Measurements from ENCODE around the gene MRPS11. TPM values are rescaled to one million over a fixed set of nuclear protein-coding genes. Genes with fewer than 3 reads are reported as not detected.

Gene MRPS11
- polyA plus RNA-seq, 1 donor from 2014 or later, result 57.5 TPM

DNA sequence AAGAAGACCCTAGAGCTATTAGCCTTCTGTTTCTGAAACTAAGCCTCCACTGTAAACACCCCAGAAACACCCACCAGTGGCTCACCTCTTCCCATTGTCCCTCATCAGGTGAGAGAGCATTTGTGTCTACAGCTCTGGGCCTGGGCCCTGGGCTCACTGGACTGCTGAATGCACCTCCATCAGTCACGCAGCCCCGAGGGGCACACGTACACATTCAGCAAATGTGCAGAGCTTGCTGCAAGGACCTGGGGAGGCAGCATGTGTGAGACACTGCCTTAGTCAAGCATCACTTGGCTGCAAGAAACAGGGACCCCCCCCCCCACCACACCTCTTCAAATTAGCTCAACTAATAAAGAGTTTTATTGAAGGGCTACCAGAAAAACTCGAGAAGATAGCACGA is 29.3 kb upstream of the MRPS11 start:
- no peak overlapping the region for H3K4me2 ChIP-seq (ENCODE audit: low read length)

GRCh38 chr15:88440021-88440420 is 27.5 kb upstream of the MRPS11 start:
- no peaks in the 10 kb centered on the region for H3K9me3 ChIP-seq (ENCODE audit: low read length)
- no peak for TF ChIP-seq MXI1 (conservative IDR thresholded peaks at IDR 0.05; ENCODE audit: poor library complexity, severe bottlenecking)
- TF ChIP-seq SMC3 (conservative IDR thresholded peaks at IDR 0.05; ENCODE audit: poor library complexity), result no peak
- no peak for TF ChIP-seq EZH2 (IDR thresholded peaks at IDR 0.05; ENCODE audit: borderline replicate concordance, insufficient read depth, low read length, poor library complexity, severe bottlenecking)
- no peak for TF ChIP-seq TAF1 (IDR thresholded peaks at IDR 0.05; ENCODE audit: low read depth)
- TF ChIP-seq RAD21 (conservative IDR thresholded peaks at IDR 0.05), result no peak
- TF ChIP-seq EP300 (conservative IDR thresholded peaks at IDR 0.05; ENCODE audit: poor library complexity, severe bottlenecking), result no peak
- no peak for TF ChIP-seq POLR2AphosphoS5 (IDR thresholded peaks at IDR 0.05)
- TF ChIP-seq, protein P1, sequence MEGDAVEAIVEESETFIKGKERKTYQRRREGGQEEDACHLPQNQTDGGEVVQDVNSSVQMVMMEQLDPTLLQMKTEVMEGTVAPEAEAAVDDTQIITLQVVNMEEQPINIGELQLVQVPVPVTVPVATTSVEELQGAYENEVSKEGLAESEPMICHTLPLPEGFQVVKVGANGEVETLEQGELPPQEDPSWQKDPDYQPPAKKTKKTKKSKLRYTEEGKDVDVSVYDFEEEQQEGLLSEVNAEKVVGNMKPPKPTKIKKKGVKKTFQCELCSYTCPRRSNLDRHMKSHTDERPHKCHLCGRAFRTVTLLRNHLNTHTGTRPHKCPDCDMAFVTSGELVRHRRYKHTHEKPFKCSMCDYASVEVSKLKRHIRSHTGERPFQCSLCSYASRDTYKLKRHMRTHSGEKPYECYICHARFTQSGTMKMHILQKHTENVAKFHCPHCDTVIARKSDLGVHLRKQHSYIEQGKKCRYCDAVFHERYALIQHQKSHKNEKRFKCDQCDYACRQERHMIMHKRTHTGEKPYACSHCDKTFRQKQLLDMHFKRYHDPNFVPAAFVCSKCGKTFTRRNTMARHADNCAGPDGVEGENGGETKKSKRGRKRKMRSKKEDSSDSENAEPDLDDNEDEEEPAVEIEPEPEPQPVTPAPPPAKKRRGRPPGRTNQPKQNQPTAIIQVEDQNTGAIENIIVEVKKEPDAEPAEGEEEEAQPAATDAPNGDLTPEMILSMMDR (IDR thresholded peaks at IDR 0.05; ENCODE audit: poor library complexity, severe bottlenecking), result no peak

More for the DNA sequence above, 29.3 kb upstream of the MRPS11 start:
- H3K27ac ChIP-seq (ENCODE audit: low read length), result no peak overlapping the region
- H3F3A ChIP-seq (ENCODE audit: insufficient read depth, low read length, poor library complexity, severe bottlenecking), result no peaks in the 10 kb centered on the region
- TF ChIP-seq POLR2AphosphoS5 (IDR thresholded peaks at IDR 0.05), result no peak
- TF ChIP-seq, protein P1 (IDR thresholded peaks at IDR 0.05; ENCODE audit: poor library complexity, severe bottlenecking), result no peak
- no peak for TF ChIP-seq EZH2 (IDR thresholded peaks at IDR 0.05; ENCODE audit: borderline replicate concordance, insufficient read depth, low read length, poor library complexity, severe bottlenecking)
- no peak for TF ChIP-seq TAF1 (IDR thresholded peaks at IDR 0.05; ENCODE audit: low read depth)
- no peak for TF ChIP-seq MXI1 (conservative IDR thresholded peaks at IDR 0.05; ENCODE audit: poor library complexity, severe bottlenecking)
- TF ChIP-seq RAD21 (conservative IDR thresholded peaks at IDR 0.05), result no peak
- TF ChIP-seq SMC3 (conservative IDR thresholded peaks at IDR 0.05; ENCODE audit: poor library complexity), result no peak
- TF ChIP-seq EP300 (conservative IDR thresholded peaks at IDR 0.05; ENCODE audit: poor library complexity, severe bottlenecking), result no peak
- no peak overlapping the region for H3K4me3 ChIP-seq (ENCODE audit: low read length)
- no peak overlapping the region for H3K9ac ChIP-seq (ENCODE audit: low read length)
- no peaks in the 10 kb centered on the region for H3K79me2 ChIP-seq (replicated peaks; ENCODE audit: insufficient read depth, low read length)
- no peaks in the 10 kb centered on the region for H3K9me2 ChIP-seq (ENCODE audit: insufficient read depth, low read length)
- no peak overlapping the region for H2AFZ ChIP-seq (ENCODE audit: low read depth, low read length)
- no peaks in the 10 kb centered on the region for H3K9me3 ChIP-seq (ENCODE audit: low read length)
- H4K20me1 ChIP-seq (ENCODE audit: insufficient read depth), result no peaks in the 10 kb centered on the region
- no peaks in the 10 kb centered on the region for H3K36me3 ChIP-seq (ENCODE audit: insufficient read depth, low read length)
- no peaks in the 10 kb centered on the region for H3K27me3 ChIP-seq (ENCODE audit: insufficient read depth, low read depth, low read length)

More at GRCh38 chr15:88440021-88440420, 27.5 kb upstream of the MRPS11 start:
- H3K27me3 ChIP-seq (ENCODE audit: insufficient read depth, low read depth, low read length), result no peaks in the 10 kb centered on the region
- no peaks in the 10 kb centered on the region for H3F3A ChIP-seq (ENCODE audit: insufficient read depth, low read length, poor library complexity, severe bottlenecking)
- H3K9ac ChIP-seq (ENCODE audit: low read length), result no peak overlapping the region
- no peak overlapping the region for H3K27ac ChIP-seq (ENCODE audit: low read length)
- no peak overlapping the region for H3K4me2 ChIP-seq (ENCODE audit: low read length)
- H3K79me2 ChIP-seq (replicated peaks; ENCODE audit: insufficient read depth, low read length), result no peaks in the 10 kb centered on the region
- H3K9me2 ChIP-seq (ENCODE audit: insufficient read depth, low read length), result no peaks in the 10 kb centered on the region
- no peak overlapping the region for H2AFZ ChIP-seq (ENCODE audit: low read depth, low read length)
- H4K20me1 ChIP-seq (ENCODE audit: insufficient read depth), result no peaks in the 10 kb centered on the region
- no peaks in the 10 kb centered on the region for H3K36me3 ChIP-seq (ENCODE audit: insufficient read depth, low read length)
- H3K4me3 ChIP-seq (ENCODE audit: low read length), result no peak overlapping the region

Data from neural cell (in vitro differentiated cells).